Keratinocyte (primary cell): Measurements from ENCODE around the gene AGO3. TPM values are rescaled to one million over a fixed set of nuclear protein-coding genes. Genes with fewer than 3 reads are reported as not detected.

Experiments
- DNase-seq: peaks from one replicate; pipeline ENCODE4 v3.0.0-alpha.2; 2011; ENCODE audit warnings: low read depth, missing footprints, low spot score
- FAIRE-seq: peaks from 2 replicates; lab custom pipeline; 2011; peaks lifted over from hg19 to GRCh38; lab: Jason Lieb, UNC
- H2AFZ ChIP-seq: 2 replicates; pipeline ENCODE4 v1.6.0; 2012; ENCODE audit warnings: low read length, control low read depth, inconsistent platforms; ENCODE audit not compliant: control insufficient read depth
- H3K27ac ChIP-seq: 2 replicates; pipeline ENCODE4 v1.5.1; 2011; ENCODE audit warnings: low read length; ENCODE audit not compliant: control insufficient read depth, insufficient read depth
- H3K27me3 ChIP-seq: 3 replicates; pipeline ENCODE4 v1.6.0; 2011; ENCODE audit warnings: low read length; ENCODE audit not compliant: control insufficient read depth, insufficient read depth; ENCODE audit errors: extremely low read depth
- H3K36me3 ChIP-seq, 2 experiments: 2 replicates in 1 of 2; 3 replicates in 1 of 2; pipeline ENCODE4 v1.5.1; 2011; ENCODE audit warnings: low read length in 2 of 2, mild to moderate bottlenecking in 1 of 2; ENCODE audit not compliant: control insufficient read depth in 2 of 2, insufficient read depth in 2 of 2; ENCODE audit errors: extremely low read depth in 1 of 2
- H3K4me1 ChIP-seq: 3 replicates; pipeline ENCODE4 v1.5.1; 2011; ENCODE audit warnings: low read length; ENCODE audit not compliant: control insufficient read depth, insufficient read depth; ENCODE audit errors: extremely low read depth
- H3K4me2 ChIP-seq: 3 replicates; pipeline ENCODE4 v1.6.0; 2011; ENCODE audit warnings: low read depth, low read length; ENCODE audit not compliant: control insufficient read depth, insufficient read depth; ENCODE audit errors: extremely low read depth
- H3K4me3 ChIP-seq, 3 experiments: fragments of 200-600 bp in 1 of 3; sonication (generic) in 1 of 3; 2 replicates in 2 of 3; 3 replicates in 1 of 3; pipeline ENCODE4 v1.5.1; 2011 to 2016; ENCODE audit warnings: low read length in 3 of 3, mild to moderate bottlenecking in 3 of 3, control low read depth in 2 of 3, inconsistent platforms in 1 of 3, low read depth in 1 of 3, mixed read lengths in 1 of 3, mixed run types in 1 of 3, moderate library complexity in 1 of 3; ENCODE audit not compliant: control insufficient read depth in 2 of 3, insufficient read depth in 2 of 3; ENCODE audit errors: extremely low read depth in 1 of 3
- H3K79me2 ChIP-seq: 2 replicates; pipeline ENCODE4 v1.6.0; 2012; ENCODE audit warnings: low read length; ENCODE audit not compliant: control insufficient read depth, insufficient read depth
- H3K9ac ChIP-seq: 3 replicates; pipeline ENCODE4 v1.6.0; 2011; ENCODE audit warnings: low read length; ENCODE audit not compliant: control insufficient read depth, insufficient read depth; ENCODE audit errors: extremely low read depth
- H3K9me1 ChIP-seq: 3 replicates; pipeline ENCODE4 v1.6.0; 2011; ENCODE audit warnings: low read length; ENCODE audit not compliant: control insufficient read depth, insufficient read depth; ENCODE audit errors: extremely low read depth
- H3K9me3 ChIP-seq: 2 replicates; pipeline ENCODE4 v1.5.1; 2012; ENCODE audit warnings: low read depth, low read length; ENCODE audit not compliant: control insufficient read depth
- H4K20me1 ChIP-seq: 3 replicates; pipeline ENCODE4 v1.6.0; 2011; ENCODE audit warnings: low read length; ENCODE audit not compliant: control insufficient read depth, insufficient read depth; ENCODE audit errors: extremely low read depth
- CTCF ChIP-seq, 3 experiments: IDR thresholded peaks in 1 of 3; conservative IDR thresholded peaks in 1 of 3; optimal IDR thresholded peaks in 1 of 3; 2 replicates in 2 of 3; 3 replicates in 1 of 3; pipeline versions ENCODE3 to v1.5.1; 2011; ENCODE audit warnings: low read length in 3 of 3, mild to moderate bottlenecking in 3 of 3, moderate library complexity in 2 of 3, control low read depth in 1 of 3, inconsistent platforms in 1 of 3; ENCODE audit not compliant: insufficient read depth in 2 of 3; ENCODE audit errors: extremely low read depth in 1 of 3
- EZH2 ChIP-seq: IDR thresholded peaks from one replicate; pipeline ENCODE4 v1.6.1; 2012; ENCODE audit warnings: inconsistent platforms, mild to moderate bottlenecking, low read length, moderate library complexity
- dilution Hi-C: fragments of 300-500 bp; cut with MboI; formaldehyde crosslinking; loops from one replicate; pipeline ENCODE4 v1.7.0; 2020; ENCODE audit warnings: low sequenced_read_pairs; ENCODE audit not compliant: extremely low pct_ligation_motif_present
- polyA plus RNA-seq, 5 experiments: library from polyadenylated mRNA; depleted of rRNA in 3 of 5; stranded (reverse) in 3 of 5; stranded (forward) in 1 of 5; unstranded in 1 of 5; fragments of >200 nt; gene quantifications; 1 replicate in 1 of 5; 2 replicates in 3 of 5; 3 replicates in 1 of 5; pipeline versions ENCODE4 v1.2.1 to v1.2.3, GENCODE V29; 2011 to 2012; ENCODE audit warnings: missing spikeins in 2 of 5, low read depth in 1 of 5, low replicate concordance in 1 of 5

Gene AGO3
- polyA plus RNA-seq, 1 donor (not counting 4 experiments of a cell fraction or from before 2014, with no cell fraction given) = 14.0 TPM

- H3K9ac ChIP-seq = no peak overlapping the region
- no peak overlapping the region for H3K27ac ChIP-seq
- no peak overlapping the region for H3K4me3 ChIP-seq
- H3K4me1 ChIP-seq = no peaks in the 10 kb centered on the region
- FAIRE-seq (no peak), DNase-seq (no peak)
- no peaks in the 10 kb centered on the region for H3K9me1 ChIP-seq
- no peaks in the 10 kb centered on the region for H3K27me3 ChIP-seq
- peaks cover 36% of the 10 kb centered on the region for H3K79me2 ChIP-seq
- no peaks in the 10 kb centered on the region for H3K9me3 ChIP-seq
- H2AFZ ChIP-seq = no peak overlapping the region
- no peaks in the 10 kb centered on the region for H3K36me3 ChIP-seq
- no peak for TF ChIP-seq CTCF (optimal IDR thresholded peaks at IDR 0.05 in 1 of 3, IDR thresholded peaks at IDR 0.05 in 1 of 3, conservative IDR thresholded peaks at IDR 0.05 in 1 of 3; ENCODE audit: extremely low read depth in 1 of 3, insufficient read depth in 2 of 3, low read length in 3 of 3)
- TF ChIP-seq EZH2 = no peak
- H3K4me2 ChIP-seq = no peak overlapping the region
- H4K20me1 ChIP-seq = no peaks in the 10 kb centered on the region
- dilution Hi-C loops = no loop called here
Measured at GRCh38 chr1:35947547-35947946, 16.6 kb downstream of the AGO3 start.

- Histone ChIP-seq H3K9me3 (no peaks in the 10 kb centered on the region), H3K27me3 (no peaks in the 10 kb centered on the region), H4K20me1 (no peaks in the 10 kb centered on the region), H3K36me3 (no peaks in the 10 kb centered on the region), H3K27ac (no peak overlapping the region), H3K9ac (no peak overlapping the region), H3K9me1 (no peaks in the 10 kb centered on the region), H3K4me3 (no peak overlapping the region), H3K4me1 (no peaks in the 10 kb centered on the region), H3K4me2 (no peak overlapping the region), H3K79me2 (peaks cover 7% of the 10 kb centered on the region), H2AFZ (no peak overlapping the region)
- dilution Hi-C loops = no loop called here
- DNase-seq = no peak
- TF ChIP-seq CTCF (optimal IDR thresholded peaks at IDR 0.05 in 1 of 3, IDR thresholded peaks at IDR 0.05 in 1 of 3, conservative IDR thresholded peaks at IDR 0.05 in 1 of 3; ENCODE audit: extremely low read depth in 1 of 3, insufficient read depth in 2 of 3, low read length in 3 of 3) (no peak), EZH2 (no peak)
- no peak for FAIRE-seq
Measured at GRCh38 chr1:35958558-35958957, 27.7 kb downstream of the AGO3 start.
